K562 (cell line): ENCODE results near the gene RERE. TPM values are rescaled to one million over a fixed set of nuclear protein-coding genes. Genes with fewer than 3 reads are reported as not detected.

ENCODE experiments used
- ATAC-seq: fragments of 200-7000 bp; cut with Tn5 transposase; 3 replicates; pipeline ENCODE4 v1.9.1; 2020; ENCODE audit warnings: moderate library complexity
- BruUV-seq: library from RNA; stranded (reverse); fragments of 400-500 nt; replicated peaks from 2 replicates; lab custom pipeline; 2021; lab: Mats Ljungman, UMichigan
- CTCF ChIA-PET: fragments of 300-600 bp; formaldehyde crosslinking; extraction: SDS; loops from one replicate; lab custom pipeline; 2021; ENCODE audit warnings: low intra/inter-chr PET ratio; lab: Yijun Ruan, JAX
- POLR2A ChIA-PET: fragments of 300-600, 350-650 bp; sonication (Branson Sonifier 250); formaldehyde crosslinking; extraction: SDS; loops from one replicate; lab custom pipeline; 2021; ENCODE audit warnings: antibody characterized with exemption, inconsistent platforms; lab: Yijun Ruan, JAX
- DNase-seq, 4 experiments: peaks; one replicate each; pipeline versions ENCODE4 v3.0.0 to v3.0.0-alpha.2; 2011 to 2018; ENCODE audit warnings: low spot score in 3 of 4, mixed read lengths in 3 of 4; ENCODE audit errors: extremely low read depth in 1 of 4
- FAIRE-seq: peaks from 2 replicates; lab custom pipeline; 2011; peaks lifted over from hg19 to GRCh38; lab: Jason Lieb, UNC
- H2AFZ ChIP-seq: 2 replicates; pipeline ENCODE4 v1.6.0; 2011; ENCODE audit warnings: low read depth, low read length, control low read depth, inconsistent platforms
- H3K27ac ChIP-seq: fragments of 200-600 bp; 3 replicates; pipeline ENCODE4 v1.8.0; 2011; ENCODE audit warnings: low read depth, mild to moderate bottlenecking, control low read depth, inconsistent platforms, low read length, moderate library complexity, mixed read lengths; ENCODE audit errors: extremely low read depth
- H3K27me3 ChIP-seq, 2 experiments: fragments of 300-600 bp in 1 of 2; 2 replicates in 1 of 2; 3 replicates in 1 of 2; pipeline versions ENCODE4 v1.6.0 to v1.8.0; 2011; ENCODE audit warnings: inconsistent platforms in 2 of 2, low read length in 2 of 2, mild to moderate bottlenecking in 1 of 2, mixed read lengths in 1 of 2, moderate library complexity in 1 of 2; ENCODE audit not compliant: control insufficient read depth in 2 of 2, insufficient read depth in 2 of 2
- H3K36me3 ChIP-seq: fragments of 300-600 bp; 3 replicates; pipeline ENCODE4 v1.8.0; 2011; ENCODE audit warnings: mild to moderate bottlenecking, low read length, inconsistent platforms; ENCODE audit not compliant: control insufficient read depth, insufficient read depth
- H3K4me1 ChIP-seq, 2 experiments: fragments of 200-600 bp in 1 of 2; replicated peaks in 1 of 2; 2 replicates in 1 of 2; 3 replicates in 1 of 2; pipeline versions ENCODE4 v1.5.1 to v1.8.0; 2011; ENCODE audit warnings: inconsistent platforms in 2 of 2, low read length in 2 of 2, mild to moderate bottlenecking in 1 of 2, mixed read lengths in 1 of 2, moderate library complexity in 1 of 2; ENCODE audit not compliant: control insufficient read depth in 2 of 2, insufficient read depth in 2 of 2
- H3K4me2 ChIP-seq: 2 replicates; pipeline ENCODE4 v1.6.1; 2011; ENCODE audit warnings: low read length, control low read depth, inconsistent platforms, mixed read lengths; ENCODE audit not compliant: insufficient read depth
- H3K4me3 ChIP-seq: fragments of 200-600 bp; sonication (generic), shearing (Covaris generic); 2 replicates; pipeline ENCODE4 v1.5.1; 2016; ENCODE audit warnings: control low read depth, inconsistent platforms
- H3K79me2 ChIP-seq: fragments of 200-600 bp; 3 replicates; pipeline ENCODE4 v1.8.0; 2011; ENCODE audit warnings: low read length, inconsistent platforms; ENCODE audit not compliant: control insufficient read depth, insufficient read depth
- H3K9ac ChIP-seq, 2 experiments: 2 replicates each; pipeline versions ENCODE4 v1.6.0 to v1.6.1; 2011; ENCODE audit warnings: low read depth in 2 of 2, low read length in 2 of 2, control low read depth in 1 of 2, inconsistent platforms in 1 of 2, mild to moderate bottlenecking in 1 of 2, mixed read lengths in 1 of 2; ENCODE audit not compliant: insufficient read depth in 1 of 2
- H3K9me1 ChIP-seq: one replicate; pipeline ENCODE4 v1.6.0; 2011; ENCODE audit warnings: inconsistent platforms, mild to moderate bottlenecking, low read length, moderate library complexity; ENCODE audit not compliant: control insufficient read depth, insufficient read depth
- H3K9me3 ChIP-seq: replicated peaks from 2 replicates; pipeline ENCODE4 v1.5.1; 2011; ENCODE audit warnings: low read depth, low read length, inconsistent platforms; ENCODE audit not compliant: control insufficient read depth, insufficient read depth
- H4K20me1 ChIP-seq: replicated peaks from 2 replicates; pipeline ENCODE4 v1.6.1; 2011; ENCODE audit warnings: low read length, inconsistent platforms, mixed read lengths; ENCODE audit not compliant: control insufficient read depth, insufficient read depth
- BACH1 ChIP-seq: fragments of 200-800 bp; sonication (Bioruptor generic); IDR thresholded peaks from 2 replicates; pipeline ENCODE4 v1.6.1; 2016; ENCODE audit warnings: missing genetic modification characterization, missing compliant biosample characterization
- CBFA2T2 ChIP-seq: fragments of 450-650 bp; conservative IDR thresholded peaks from 2 replicates; pipeline ENCODE4 v1.6.1; 2017; ENCODE audit warnings: mild to moderate bottlenecking
- CSDE1 ChIP-seq, 2 experiments: fragments of 450-650 bp; IDR thresholded peaks; 2 replicates each; pipeline ENCODE4 v1.6.1; 2016; ENCODE audit warnings: mild to moderate bottlenecking in 1 of 2
- GMEB1 ChIP-seq: fragments of 250-450 bp; sonication (Bioruptor Pico); IDR thresholded peaks from 2 replicates; pipeline ENCODE4 v1.4.0; 2020; ENCODE audit warnings: mild to moderate bottlenecking
- HMBOX1 ChIP-seq: sonication (generic); IDR thresholded peaks from 2 replicates; pipeline ENCODE4 v1.6.1; 2016
- MCM2 ChIP-seq: fragments of 450-650 bp; IDR thresholded peaks from 2 replicates; pipeline ENCODE4 v1.6.1; 2017; ENCODE audit warnings: low read depth, mild to moderate bottlenecking
- NFATC3 ChIP-seq: fragments of 450-650 bp; IDR thresholded peaks from 2 replicates; pipeline ENCODE4 v1.6.1; 2017; ENCODE audit warnings: mild to moderate bottlenecking
- PTBP1 ChIP-seq: fragments of 200-400 bp; formaldehyde crosslinking; IDR thresholded peaks from 2 replicates; pipeline ENCODE4 v1.6.1; 2017; ENCODE audit warnings: low read depth, low read length
- STAT5B ChIP-seq: fragments of 250-450 bp; sonication (Bioruptor Pico); IDR thresholded peaks from 2 replicates; pipeline ENCODE4 v1.8.0; 2021; ENCODE audit warnings: mild to moderate bottlenecking, inconsistent platforms
- WGBS: fragments of 100-300 bp; shearing (Covaris generic); methylation state at CpG from one replicate; pipeline ENCODE4 v1.1.6; 2016; ENCODE audit warnings: low coverage, mixed read lengths; ENCODE audit not compliant: insufficient coverage; ENCODE audit errors: missing lambda C conversion rate; 5-methylcytosine and 5-hydroxymethylcytosine counted together
- in situ Hi-C: fragments of 300-500 bp; cut with MboI; formaldehyde crosslinking; loops from 4 replicates; pipeline ENCODE4 v1.15.0; 2018; ENCODE audit warnings: inconsistent platforms, mixed read lengths
- intact Hi-C: fragments of 100-400 bp; cut with micrococcal nuclease; formaldehyde crosslinking; loops from 2 replicates; pipeline ENCODE4 v1.14.2; 2022
- polyA plus RNA-seq, 8 experiments: library from polyadenylated mRNA; depleted of rRNA in 4 of 8; stranded (reverse) in 5 of 8; unstranded in 3 of 8; fragments of >200 nt; fragmentation: Nextera tagmentation in 2 of 8; fragmentation: Illumina TruSeq in 1 of 8; extraction: Ambion mirVana in 2 of 8; extraction: Trizol in 1 of 8; gene quantifications; 2 replicates each; pipeline versions ENCODE4 v1.2.1 to v1.2.3, GENCODE V29; 2011 to 2014; ENCODE audit warnings: inconsistent platforms in 1 of 8, missing spikeins in 1 of 8
- total RNA-seq, 7 experiments: library from RNA; depleted of rRNA in 6 of 7; stranded (reverse); fragments of >200 nt in 6 of 7; fragmentation: Illumina TruSeq in 2 of 7; extraction: Trizol in 2 of 7; gene quantifications; 2 replicates each; pipeline versions ENCODE4 v1.2.1 to v1.2.3, GENCODE V29; 2011 to 2021; ENCODE audit warnings: low replicate concordance in 1 of 7

RERE gene
- total and polyA plus RNA-seq, 9 of the 15 experiments (the other 6 are each of a cell fraction or from before 2014, with no cell fraction given): 3.0 to 51.5 (median 13.4) TPM

- no TSS peak for BruUV-seq
- Histone ChIP-seq H2AFZ (no peak overlapping the region), H3K36me3 (no peaks in the 10 kb centered on the region; the same call in 2 of the 3 replicates), H3K4me3 (no peak overlapping the region), H3K27ac (no peak overlapping the region), H3K27me3 (peaks cover 29 to 54% of the 10 kb centered on the region in 2 experiments), H4K20me1 (peaks cover 34% of the 10 kb centered on the region), H3K4me1 (peaks cover 0 to 32% of the 10 kb centered on the region in 2 experiments; a peak in 3 of 5 replicates), H3K9me1 (peaks cover 3% of the 10 kb centered on the region), H3K79me2 (no peaks in the 10 kb centered on the region), H3K9me3 (no peaks in the 10 kb centered on the region), H3K9ac (no peak overlapping the region), H3K4me2 (no peak overlapping the region)
- WGBS: 13% methylated on average over 21 of the region's 21 CpGs
- ATAC-seq: no peak
- CTCF ChIA-PET: interaction anchor here (0.6 to 5.0 kb wide), 9 partner anchors 22 to 772 kb away, joined by 3 to 35 read pairs (median 8); no protein-coding TSS in a partner anchor
- in situ Hi-C loops: no loop called here
- DNase-seq: no peak
- POLR2A ChIA-PET: interaction anchor here (0.6 kb wide), 1 partner anchor 159 kb away, joined by 4 read pairs; no protein-coding TSS in a partner anchor
- FAIRE-seq: no peak
- intact Hi-C loops: loop anchor here (5.0 kb wide), 1 partner anchor 681 kb away; no protein-coding TSS in a partner anchor
- TF ChIP-seq CBFA2T2 (no peak), STAT5B (CRISPR knock-in tag) (no peak), NFATC3 (no peak), GMEB1 (CRISPR knock-in tag) (no peak), BACH1 (tag) (no peak), MCM2 (no peak), CSDE1 (IDR thresholded peaks at IDR 0.05) (no peak), PTBP1 (no peak), HMBOX1 (no peak)
Measured at GRCh38 chr1:8348047-8348776, 469.2 kb downstream of the RERE start.
